SJSA1 (cell line): ENCODE results near the gene MED25. TPM values are rescaled to one million over a fixed set of nuclear protein-coding genes. Genes with fewer than 3 reads are reported as not detected.

ENCODE experiments used
- DNase-seq, 2 experiments: peaks; one replicate each; pipeline ENCODE4 v3.0.0-alpha.2; 2015 to 2020; ENCODE audit warnings: low spot score in 2 of 2, low read depth in 1 of 2
- H3K27ac ChIP-seq: fragments of 250-450 bp; sonication (Bioruptor Pico); 2 replicates; pipeline ENCODE4 v1.5.1; 2020; ENCODE audit warnings: mild to moderate bottlenecking, moderate library complexity
- H3K27me3 ChIP-seq: fragments of 250-450 bp; sonication (Bioruptor Pico); replicated peaks from 2 replicates; pipeline ENCODE4 v1.5.1; 2020; ENCODE audit warnings: mild to moderate bottlenecking, moderate library complexity
- H3K36me3 ChIP-seq: fragments of 250-450 bp; sonication (Bioruptor Pico); 2 replicates; pipeline ENCODE4 v1.5.1; 2020; ENCODE audit warnings: mild to moderate bottlenecking
- H3K4me1 ChIP-seq: fragments of 250-450 bp; sonication (Bioruptor Pico); replicated peaks from 2 replicates; pipeline ENCODE4 v1.6.1; 2021; ENCODE audit warnings: mild to moderate bottlenecking
- H3K4me3 ChIP-seq: fragments of 250-450 bp; sonication (Bioruptor Pico); 2 replicates; pipeline ENCODE4 v1.5.1; 2020; ENCODE audit warnings: mild to moderate bottlenecking
- H3K9me3 ChIP-seq: fragments of 250-450 bp; sonication (Bioruptor Pico); replicated peaks from 2 replicates; pipeline ENCODE4 v1.5.1; 2020; ENCODE audit warnings: mild to moderate bottlenecking
- total RNA-seq: library from RNA; depleted of rRNA; stranded (reverse); fragments of >200 nt; shearing (Covaris generic); gene quantifications from 2 replicates; pipeline ENCODE4 v1.2.3, GENCODE V29; 2014

Gene MED25
- total RNA-seq, 1 experiment from 2014 or later: 13.2 TPM

DNA sequence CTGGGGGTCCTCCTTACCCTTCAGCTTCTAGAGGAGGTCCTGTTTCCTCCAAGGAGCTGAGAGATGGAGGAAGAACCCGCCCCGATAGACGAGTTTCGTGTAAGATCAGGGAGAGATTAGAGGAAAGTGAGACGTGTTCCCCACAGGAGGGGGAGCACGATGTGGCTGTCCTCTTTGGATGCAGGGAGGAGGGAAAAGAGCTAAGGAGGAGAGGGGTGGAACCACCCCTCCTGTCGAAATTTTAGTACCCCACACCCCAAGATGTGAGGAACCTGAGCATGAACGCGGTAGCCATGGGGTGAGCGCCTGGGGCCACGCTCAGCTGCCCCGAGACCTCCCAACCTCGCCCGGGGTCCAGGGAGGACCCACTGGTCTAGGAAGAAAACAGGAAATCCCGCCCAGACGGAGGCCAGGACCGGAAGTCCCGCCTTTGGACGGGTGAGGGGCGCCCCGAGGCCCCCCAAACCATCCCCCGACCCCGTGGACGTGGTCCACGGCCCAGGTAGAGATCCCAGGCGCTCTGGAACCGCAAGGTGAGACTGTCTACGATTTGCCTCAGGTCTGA, 57.9 kb downstream of the MED25 start:
- H3K27me3 ChIP-seq: no peaks in the 10 kb centered on the region
- no peaks in the 10 kb centered on the region for H3K9me3 ChIP-seq
- H3K27ac ChIP-seq: peak overlapping the region; percentile 95
- H3K36me3 ChIP-seq: peaks cover 25% of the 10 kb centered on the region
- H3K4me1 ChIP-seq: peaks cover 15% of the 10 kb centered on the region
- DNase-seq: peak in 1 of 2 experiments; percentile 63
- H3K4me3 ChIP-seq: peak overlapping the region; percentile 83

DNA sequence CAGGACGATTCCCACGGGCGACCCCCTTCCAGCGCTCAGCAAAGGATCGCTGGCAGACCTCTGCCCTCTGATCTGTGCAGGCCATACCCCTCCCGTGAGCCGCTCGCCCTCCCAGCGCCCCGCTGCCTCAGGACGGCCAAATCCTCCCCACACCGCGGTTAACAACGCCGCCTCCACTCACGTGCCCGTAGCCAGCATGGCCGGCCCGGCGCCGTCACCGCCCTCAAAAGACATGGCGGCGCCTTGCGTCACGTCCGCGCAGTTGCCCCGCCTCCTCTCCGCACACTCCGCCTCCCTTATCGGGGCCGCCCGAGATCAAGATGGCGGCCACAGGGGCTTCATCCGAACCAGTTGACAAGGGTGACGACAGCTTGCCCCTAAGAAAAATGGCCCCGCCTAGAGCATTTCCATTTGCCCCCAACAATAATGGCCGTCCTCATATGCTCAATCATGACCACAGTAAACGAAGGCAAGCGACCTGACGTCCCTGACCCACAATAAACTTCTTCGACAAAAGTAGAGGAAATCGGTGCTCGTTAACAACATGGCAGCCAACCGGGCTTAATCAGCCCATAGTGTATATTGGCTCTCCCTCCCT, 58.4 kb downstream of the MED25 start:
- H3K9me3 ChIP-seq: no peaks in the 10 kb centered on the region
- peaks cover 24% of the 10 kb centered on the region for H3K36me3 ChIP-seq
- peak overlapping the region; percentile 83 for H3K4me3 ChIP-seq
- no peaks in the 10 kb centered on the region for H3K27me3 ChIP-seq
- H3K27ac ChIP-seq: peak overlapping the region; percentile 95
- peak; percentile 98 to 100 for DNase-seq
- H3K4me1 ChIP-seq: peaks cover 15% of the 10 kb centered on the region

DNA sequence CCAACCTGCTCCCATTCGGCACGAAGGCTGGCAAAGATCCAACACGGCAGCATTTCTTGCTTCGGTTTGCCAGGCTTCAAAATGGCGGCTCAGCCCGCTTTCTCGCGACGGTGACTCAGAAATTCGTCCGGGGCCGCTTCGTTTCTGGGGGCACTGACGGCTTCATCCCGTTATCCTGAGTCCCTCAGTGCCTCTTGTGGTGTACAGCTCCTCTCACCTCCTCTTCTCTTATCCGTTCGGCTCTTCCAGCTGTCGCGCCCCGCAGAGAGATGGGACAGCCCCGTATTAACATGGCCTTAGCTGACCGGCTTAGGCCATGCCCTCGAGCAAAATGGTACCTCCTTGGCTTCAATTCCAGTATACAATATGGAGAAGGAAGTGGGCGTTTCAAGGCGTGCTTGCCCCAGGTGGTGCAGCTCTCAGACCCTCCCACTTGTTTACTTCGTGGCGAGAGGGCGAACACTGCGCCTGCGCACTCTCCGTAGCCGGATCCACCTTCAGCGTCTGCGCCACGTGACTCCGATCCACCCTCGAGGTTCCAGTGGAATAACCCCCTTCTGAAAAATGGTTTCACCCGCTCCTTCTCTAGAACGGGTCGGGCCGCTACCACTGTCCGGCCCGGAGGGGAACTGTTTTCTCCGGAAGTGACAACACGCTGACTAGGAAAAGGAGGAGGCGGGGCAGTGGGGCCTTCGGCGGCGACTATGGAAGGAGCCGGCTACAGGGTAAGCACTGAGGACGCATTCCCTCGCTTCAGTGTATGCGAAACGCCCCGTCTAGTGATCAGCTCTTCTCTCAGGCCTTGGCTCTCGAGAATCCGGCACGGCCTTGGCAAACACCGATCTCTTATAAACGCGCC, 59.2 kb downstream of the MED25 start, which contains the start of the genes AKT1S1 and TBC1D17:
TSS of gene AKT1S1 (minus strand) at position 336 of the 859 bp plus-strand sequence. CDS start 4,060 bp downstream, outside the sequence.
TSS of gene TBC1D17 (plus strand) at position 683 of the 859 bp plus-strand sequence. CDS start at position 705, 22 bp downstream.
- Histone ChIP-seq H3K27me3 (no peaks in the 10 kb centered on the region), H3K9me3 (no peaks in the 10 kb centered on the region), H3K36me3 (peaks cover 31% of the 10 kb centered on the region), H3K27ac (peak within 1 kb of the TSS; percentile 95), H3K4me3 (peak within 1 kb of the TSS; percentile 83), H3K4me1 (peaks cover 15% of the 10 kb centered on the region)
- DNase-seq: peak; percentile 99 to 100

DNA sequence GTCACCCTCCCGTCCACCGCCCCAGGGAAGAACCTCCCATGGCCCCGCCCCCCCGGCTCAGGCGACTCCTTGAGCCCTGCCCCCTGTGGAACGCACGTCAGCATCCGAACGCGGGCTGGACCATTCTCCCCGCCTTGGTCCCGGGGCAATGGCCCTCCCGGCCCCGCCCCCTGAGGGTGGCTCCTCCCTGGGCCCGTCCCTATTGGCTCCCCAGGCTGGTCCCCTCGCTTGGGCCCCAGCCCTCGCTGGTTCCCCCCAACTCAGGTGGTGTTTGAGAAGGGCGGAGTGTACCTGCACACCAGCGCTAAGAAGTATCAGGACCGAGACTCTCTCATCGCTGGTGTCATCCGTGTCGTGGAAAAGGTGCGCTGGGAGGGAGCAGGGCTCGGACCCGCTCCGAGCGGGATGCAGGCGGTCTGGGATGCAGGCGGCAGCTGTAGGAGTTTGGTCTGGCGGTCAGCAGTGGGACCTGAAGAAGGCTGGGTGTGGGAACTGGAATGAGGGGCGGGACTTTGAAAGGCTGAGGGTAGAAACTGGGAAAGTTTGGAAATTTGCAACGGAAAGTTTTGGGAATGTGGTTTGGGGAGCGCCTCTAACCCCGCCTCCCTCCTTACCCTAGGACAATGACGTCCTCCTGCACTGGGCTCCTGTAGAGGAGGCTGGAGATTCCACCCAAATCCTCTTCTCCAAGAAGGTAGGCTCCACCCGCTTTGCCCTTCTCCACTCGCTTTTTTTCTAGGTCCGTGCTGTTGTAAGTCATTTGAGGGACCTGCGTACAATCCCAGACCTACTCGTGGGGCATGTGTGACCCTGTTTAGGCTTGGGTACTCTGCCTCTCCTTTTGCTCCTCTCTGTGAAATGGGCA, 60.0 kb downstream of the MED25 start:
- peak overlapping the region; percentile 95 for H3K27ac ChIP-seq
- peaks cover 40% of the 10 kb centered on the region for H3K36me3 ChIP-seq
- peak overlapping the region; percentile 83 for H3K4me3 ChIP-seq
- H3K4me1 ChIP-seq: peaks cover 15% of the 10 kb centered on the region
- peaks cover 5% of the 10 kb centered on the region; the same call in 1 of the 2 replicates for H3K9me3 ChIP-seq
- peak; percentile 98 for DNase-seq
- no peaks in the 10 kb centered on the region for H3K27me3 ChIP-seq

DNA sequence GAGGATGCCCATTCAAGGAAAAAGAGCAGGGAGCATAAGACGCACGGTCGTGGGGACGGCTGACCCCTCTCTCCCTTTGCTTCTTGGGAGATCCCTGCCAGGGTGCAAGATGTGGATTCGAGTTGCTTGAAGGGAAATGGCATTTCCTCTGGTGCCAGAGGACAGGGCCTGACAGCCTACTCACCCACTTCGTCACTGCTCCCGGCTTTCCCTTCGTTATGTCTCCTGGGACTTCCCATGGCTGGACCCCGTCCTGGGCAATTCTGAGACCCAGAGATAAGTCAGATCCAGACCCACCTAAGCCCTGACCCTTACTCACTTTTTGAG, 60.6 kb downstream of the MED25 start:
- Histone ChIP-seq H3K4me1 (peaks cover 15% of the 10 kb centered on the region), H3K9me3 (peaks cover 7% of the 10 kb centered on the region; the same call in 1 of the 2 replicates), H3K36me3 (peaks cover 46% of the 10 kb centered on the region), H3K27ac (no peak overlapping the region), H3K27me3 (no peaks in the 10 kb centered on the region), H3K4me3 (peak overlapping the region; percentile 83; the same call in 1 of the 2 replicates)
- DNase-seq: no peak

DNA sequence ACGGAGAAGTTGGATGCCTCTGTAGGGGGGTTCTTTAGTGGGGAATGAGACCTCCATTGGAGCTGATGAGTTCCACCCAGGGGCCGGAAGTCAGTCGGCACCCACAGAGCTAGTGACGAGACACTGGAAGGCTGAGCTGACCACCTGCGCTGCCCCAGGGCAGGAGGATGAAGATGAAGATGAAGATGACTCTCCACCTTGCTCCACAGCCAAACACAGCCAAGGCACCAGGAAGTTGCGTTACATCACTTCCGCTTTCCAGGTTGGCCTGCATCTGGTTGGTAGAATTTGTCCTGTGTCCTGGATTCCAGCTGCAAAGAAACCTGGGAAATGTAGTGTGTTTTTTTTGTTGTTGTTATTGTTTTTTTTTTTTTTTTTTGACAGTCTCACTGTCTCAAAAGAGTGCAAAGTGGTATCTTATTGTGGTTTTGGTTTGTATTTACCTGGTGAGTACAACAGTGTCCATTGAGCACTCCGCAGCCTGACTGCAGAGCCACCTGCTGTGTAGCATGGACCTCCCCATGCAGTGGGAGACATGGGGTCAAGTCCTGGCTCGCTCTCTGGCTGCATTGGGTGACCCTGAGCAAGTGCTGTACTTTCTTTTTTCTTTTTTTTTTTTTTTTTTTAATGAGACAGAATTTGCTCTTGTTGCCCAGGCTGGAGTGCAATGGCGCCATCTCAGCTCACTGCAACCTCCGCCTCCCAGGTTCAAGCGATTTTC, 61.3 kb downstream of the MED25 start:
- no peak overlapping the region for H3K4me3 ChIP-seq

DNA sequence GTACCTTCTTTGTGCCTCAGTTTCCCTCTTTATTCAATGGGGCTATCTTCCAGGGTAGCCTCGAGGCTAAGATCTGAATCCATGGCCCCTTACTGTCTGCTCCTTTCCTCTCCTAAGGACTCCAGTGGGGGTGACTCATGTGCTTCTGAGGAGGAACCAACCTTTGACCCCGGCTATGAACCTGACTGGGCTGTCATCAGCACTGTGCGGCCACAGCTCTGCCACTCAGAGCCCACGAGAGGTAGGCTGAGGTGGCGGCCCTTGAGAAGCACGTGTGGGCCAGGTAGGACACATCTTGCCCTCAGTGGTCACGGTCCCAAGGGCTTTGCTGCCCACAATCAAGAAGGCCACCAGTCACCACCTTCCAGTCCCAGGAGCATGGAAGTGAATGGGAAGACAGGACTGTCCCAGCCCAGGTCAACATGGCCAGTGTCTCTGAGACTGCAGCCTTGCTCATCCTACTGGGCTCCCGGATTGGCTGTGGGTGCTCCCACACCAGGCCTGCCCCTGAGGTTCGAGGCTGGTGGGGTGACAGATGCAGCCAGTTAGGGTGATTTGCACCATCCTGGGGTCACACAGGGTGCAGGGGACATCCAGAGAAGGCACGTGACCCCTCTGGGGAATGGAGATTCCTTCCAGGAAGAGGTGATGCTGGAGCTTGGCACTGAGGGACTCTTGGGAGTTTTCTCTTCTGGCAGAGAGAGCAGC, 62.2 kb downstream of the MED25 start:
- Histone ChIP-seq H3K27me3 (no peaks in the 10 kb centered on the region), H3K9me3 (peaks cover 7% of the 10 kb centered on the region; the same call in 1 of the 2 replicates), H3K27ac (no peak overlapping the region), H3K4me3 (no peak overlapping the region), H3K4me1 (peaks cover 14% of the 10 kb centered on the region), H3K36me3 (peaks cover 54% of the 10 kb centered on the region)
- DNase-seq: no peak

More for the DNA sequence above, 61.3 kb downstream of the MED25 start:
- Histone ChIP-seq H3K27ac (no peak overlapping the region), H3K36me3 (peaks cover 53% of the 10 kb centered on the region), H3K9me3 (peaks cover 7% of the 10 kb centered on the region; the same call in 1 of the 2 replicates), H3K27me3 (no peaks in the 10 kb centered on the region), H3K4me1 (peaks cover 15% of the 10 kb centered on the region)
- no peak for DNase-seq

DNA sequence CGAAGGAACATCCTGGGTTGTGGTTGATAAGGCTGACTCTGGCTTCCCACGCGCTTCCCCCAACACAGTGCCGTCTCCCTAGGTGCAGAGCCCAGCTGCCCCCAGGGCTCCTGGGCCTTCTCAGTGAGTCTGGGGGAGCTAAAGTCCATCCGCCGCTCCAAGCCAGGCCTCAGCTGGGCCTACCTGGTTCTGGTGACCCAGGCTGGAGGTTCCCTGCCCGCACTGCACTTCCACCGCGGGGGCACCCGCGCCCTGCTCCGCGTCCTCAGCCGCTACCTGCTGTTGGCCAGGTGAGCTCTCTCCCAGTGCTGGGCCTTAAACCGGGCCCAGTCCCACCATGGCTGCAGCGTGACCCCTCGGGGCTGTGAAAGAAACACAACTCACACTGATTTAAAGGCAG, 63.1 kb downstream of the MED25 start:
- Histone ChIP-seq H3K4me1 (peaks cover 8% of the 10 kb centered on the region), H3K27ac (no peak overlapping the region), H3K27me3 (no peaks in the 10 kb centered on the region), H3K4me3 (no peak overlapping the region), H3K36me3 (peaks cover 53% of the 10 kb centered on the region), H3K9me3 (peaks cover 7% of the 10 kb centered on the region; the same call in 1 of the 2 replicates)
- DNase-seq: no peak

DNA sequence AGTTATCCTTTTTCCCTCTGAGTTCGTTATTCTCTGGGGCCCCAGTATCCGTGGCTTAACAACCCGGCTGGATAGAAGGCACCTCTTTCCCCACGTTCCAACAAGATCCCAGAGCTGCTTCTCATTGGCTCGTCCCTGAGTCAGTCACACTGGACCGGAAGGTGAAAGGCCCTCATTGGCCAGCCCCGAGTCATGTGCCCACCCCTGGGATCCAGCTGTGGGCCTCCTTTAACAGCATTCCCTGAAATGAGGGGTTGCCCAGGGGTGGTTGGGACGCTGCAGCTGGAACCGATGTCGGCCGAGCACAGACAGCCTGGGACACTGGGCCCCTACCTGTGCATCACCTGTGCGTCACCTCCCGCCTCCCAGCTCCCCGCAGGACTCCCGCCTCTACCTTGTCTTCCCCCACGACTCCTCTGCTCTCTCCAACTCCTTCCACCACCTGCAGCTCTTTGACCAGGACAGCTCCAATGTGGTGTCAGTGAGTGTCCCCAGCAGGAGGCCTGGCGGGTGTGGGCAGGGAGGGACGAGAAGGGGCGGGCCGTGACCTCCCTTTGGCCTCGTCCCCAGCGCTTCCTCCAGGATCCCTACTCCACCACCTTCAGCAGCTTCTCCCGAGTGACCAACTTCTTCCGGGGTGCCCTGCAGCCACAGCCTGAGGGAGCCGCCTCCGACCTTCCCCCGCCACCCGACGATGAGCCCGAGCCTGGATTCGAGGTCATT, 63.7 kb downstream of the MED25 start:
- no peak overlapping the region for H3K4me3 ChIP-seq
- peaks cover 51% of the 10 kb centered on the region for H3K36me3 ChIP-seq
- H3K4me1 ChIP-seq: peaks cover 8% of the 10 kb centered on the region
- no peak overlapping the region for H3K27ac ChIP-seq
- no peaks in the 10 kb centered on the region for H3K27me3 ChIP-seq
- peaks cover 7% of the 10 kb centered on the region; the same call in 1 of the 2 replicates for H3K9me3 ChIP-seq
- DNase-seq: no peak

DNA sequence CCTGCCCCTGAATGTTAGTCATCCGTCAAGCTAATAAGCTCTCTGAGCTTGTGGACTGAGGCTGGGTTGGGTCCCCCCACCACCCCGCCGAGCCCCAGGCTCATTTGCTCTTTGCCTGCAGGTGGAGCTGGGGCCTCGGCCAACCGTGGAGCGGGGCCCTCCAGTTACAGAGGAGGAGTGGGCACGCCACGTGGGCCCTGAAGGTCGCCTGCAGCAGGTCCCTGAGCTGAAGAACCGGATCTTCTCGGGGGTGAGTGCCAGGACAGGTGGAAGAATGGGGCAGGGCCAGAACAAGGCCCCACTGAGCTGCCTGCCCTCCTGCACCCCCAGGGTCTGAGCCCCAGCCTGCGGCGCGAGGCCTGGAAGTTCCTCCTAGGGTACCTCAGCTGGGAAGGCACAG, 64.6 kb downstream of the MED25 start:
- Histone ChIP-seq H3K36me3 (peaks cover 51% of the 10 kb centered on the region), H3K4me3 (no peak overlapping the region), H3K9me3 (peaks cover 7% of the 10 kb centered on the region; the same call in 1 of the 2 replicates), H3K4me1 (peaks cover 8% of the 10 kb centered on the region), H3K27ac (no peak overlapping the region), H3K27me3 (no peaks in the 10 kb centered on the region)
- no peak for DNase-seq

DNA sequence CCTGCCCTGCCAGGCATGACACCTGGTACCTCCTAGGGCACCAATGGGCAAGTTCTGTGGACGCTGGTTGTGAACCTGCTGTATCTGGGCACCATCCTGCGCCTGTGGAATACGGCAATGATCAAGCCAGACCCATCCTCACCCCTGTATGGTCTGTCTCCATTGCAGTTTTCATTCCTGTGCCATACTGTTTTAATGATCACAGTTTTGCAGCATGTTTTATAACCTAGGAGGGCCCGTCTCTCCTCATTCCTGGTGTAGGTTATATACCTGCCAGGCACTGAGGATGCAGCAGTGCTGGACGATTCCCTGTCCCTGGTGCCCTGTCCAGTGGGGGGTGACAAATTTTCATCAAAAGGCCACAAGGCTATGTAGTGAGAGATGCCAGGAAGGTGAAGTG, 65.0 kb downstream of the MED25 start:
- Histone ChIP-seq H3K27me3 (no peaks in the 10 kb centered on the region), H3K4me3 (no peak overlapping the region), H3K9me3 (peaks cover 7% of the 10 kb centered on the region; the same call in 1 of the 2 replicates), H3K4me1 (peaks cover 8% of the 10 kb centered on the region), H3K36me3 (peaks cover 51% of the 10 kb centered on the region), H3K27ac (no peak overlapping the region)
- DNase-seq: no peak
